Measurements from ENCODE around the gene DCAF15. TPM values are rescaled to one million over a fixed set of nuclear protein-coding genes. Genes with fewer than 3 reads are reported as not detected.

DCAF15 gene
- total RNA-seq, 1 donor from 2014 or later, result 18.0 TPM

DNA sequence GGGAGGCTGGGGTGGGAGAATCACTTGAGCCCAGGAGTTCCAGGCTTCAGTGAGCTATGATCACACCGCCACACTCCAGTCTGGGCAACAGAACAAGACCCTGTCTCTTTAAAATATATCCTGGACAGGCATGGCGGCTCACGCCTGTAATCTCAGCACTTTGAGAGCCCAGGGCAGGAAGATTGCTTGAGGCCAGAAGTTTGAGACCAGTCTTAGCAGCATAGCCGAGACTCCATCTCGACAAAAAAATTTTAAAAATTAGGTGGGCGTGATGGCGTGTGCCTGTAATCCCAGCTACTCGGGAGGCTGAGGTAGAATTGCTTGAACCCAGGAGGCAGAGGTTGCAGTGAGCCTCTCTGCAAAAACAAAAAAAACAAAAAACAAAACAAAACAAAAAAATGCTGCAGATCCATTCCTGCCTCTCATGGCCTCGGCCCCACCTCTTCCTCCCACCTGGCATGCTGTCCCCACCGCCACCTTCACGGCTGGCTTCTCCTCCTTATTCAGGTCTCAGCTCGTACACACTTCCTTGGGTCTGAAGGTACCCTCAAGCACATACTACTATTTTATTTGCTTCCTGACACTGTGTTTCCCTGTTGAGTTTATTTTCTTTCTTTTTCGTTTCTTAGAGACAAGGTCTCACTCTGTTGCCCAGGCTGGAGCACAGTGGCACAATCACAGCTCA, 48.5 kb downstream of the DCAF15 start:
- intact Hi-C loops (cut with DNase I), result no loop called here
- ATAC-seq (no peak), DNase-seq (ENCODE audit: missing footprints) (no peak)

DNA sequence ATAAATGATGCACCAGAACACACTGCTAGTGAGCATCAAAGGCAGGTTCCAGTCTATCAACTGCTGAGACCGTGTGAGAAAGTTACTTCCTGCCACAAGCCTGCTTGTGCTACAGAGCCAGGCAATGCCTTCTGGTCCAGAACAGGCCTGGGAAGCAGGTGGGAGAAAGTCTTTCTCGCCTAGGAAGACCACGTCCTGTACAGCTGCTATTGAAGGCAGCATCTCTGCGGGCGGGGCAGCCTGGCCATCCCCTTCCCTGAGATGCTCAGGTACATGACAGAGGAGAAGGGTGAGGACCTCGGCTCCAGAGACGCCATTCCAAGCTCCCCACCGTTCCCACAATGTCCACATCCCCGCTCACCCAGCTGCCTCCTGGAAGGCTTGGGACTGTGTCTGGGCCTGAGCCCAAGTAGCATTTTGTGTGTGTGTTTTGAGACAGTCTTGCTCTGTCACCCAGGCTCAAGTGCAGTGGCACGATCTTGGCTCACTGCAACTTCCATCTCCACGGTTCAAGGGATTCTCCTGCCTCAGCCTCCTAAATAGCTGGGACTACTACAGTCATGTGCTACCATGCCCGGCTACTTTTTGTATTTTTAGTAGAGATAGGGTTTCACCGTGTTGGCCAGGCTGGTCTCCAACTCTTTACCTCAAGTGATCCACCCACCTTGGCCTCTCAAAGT, 50.4 kb downstream of the DCAF15 start:
- DNase-seq (ENCODE audit: missing footprints) (peak; percentile 58), ATAC-seq (no peak)
- intact Hi-C loops (cut with DNase I), result no loop called here

DNA sequence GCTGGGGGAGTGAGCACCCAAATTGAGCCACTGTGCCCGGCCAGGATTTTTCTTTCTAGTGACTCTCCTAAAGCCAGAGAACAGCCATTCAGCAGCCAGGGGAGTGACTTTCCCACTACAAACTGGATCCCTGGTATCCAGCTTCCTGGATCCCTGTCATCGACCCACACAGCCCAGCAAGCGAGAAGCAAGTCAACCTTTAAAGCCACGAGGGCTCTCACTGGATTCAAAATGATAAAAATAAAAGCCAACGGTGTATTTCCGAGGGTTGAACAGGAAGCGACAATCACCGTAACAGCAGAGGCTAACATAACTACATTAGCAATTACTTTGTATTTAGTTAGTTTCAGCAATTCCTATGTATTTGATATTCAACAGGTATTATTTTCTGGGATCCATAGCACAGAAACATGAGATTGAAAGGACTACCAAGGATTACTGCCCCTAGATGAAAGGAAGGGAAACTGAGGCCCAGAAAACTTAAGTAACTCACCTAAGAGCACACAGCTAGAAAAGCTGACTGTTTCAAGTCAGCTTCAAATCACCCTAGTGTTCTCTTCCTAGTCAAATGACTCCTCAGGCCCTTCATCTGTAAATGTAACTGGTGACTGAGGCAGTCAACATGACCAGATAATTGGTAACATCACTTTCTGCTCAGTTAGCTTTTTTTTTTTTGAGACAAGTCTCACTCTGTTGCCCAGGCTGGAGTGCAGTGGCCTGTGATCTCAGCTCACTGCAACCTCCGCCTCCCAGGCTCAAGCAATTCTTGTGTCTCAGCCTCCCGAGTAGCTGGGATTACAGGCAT, 51.1 kb downstream of the DCAF15 start:
- intact Hi-C loops (cut with DNase I), result loop anchor here (2.0 kb wide), 2 partner anchors 69 to 77 kb away; partner anchors contain the start of gene MISP3
- ATAC-seq (no peak), DNase-seq (ENCODE audit: missing footprints) (peak; percentile 37)

DNA sequence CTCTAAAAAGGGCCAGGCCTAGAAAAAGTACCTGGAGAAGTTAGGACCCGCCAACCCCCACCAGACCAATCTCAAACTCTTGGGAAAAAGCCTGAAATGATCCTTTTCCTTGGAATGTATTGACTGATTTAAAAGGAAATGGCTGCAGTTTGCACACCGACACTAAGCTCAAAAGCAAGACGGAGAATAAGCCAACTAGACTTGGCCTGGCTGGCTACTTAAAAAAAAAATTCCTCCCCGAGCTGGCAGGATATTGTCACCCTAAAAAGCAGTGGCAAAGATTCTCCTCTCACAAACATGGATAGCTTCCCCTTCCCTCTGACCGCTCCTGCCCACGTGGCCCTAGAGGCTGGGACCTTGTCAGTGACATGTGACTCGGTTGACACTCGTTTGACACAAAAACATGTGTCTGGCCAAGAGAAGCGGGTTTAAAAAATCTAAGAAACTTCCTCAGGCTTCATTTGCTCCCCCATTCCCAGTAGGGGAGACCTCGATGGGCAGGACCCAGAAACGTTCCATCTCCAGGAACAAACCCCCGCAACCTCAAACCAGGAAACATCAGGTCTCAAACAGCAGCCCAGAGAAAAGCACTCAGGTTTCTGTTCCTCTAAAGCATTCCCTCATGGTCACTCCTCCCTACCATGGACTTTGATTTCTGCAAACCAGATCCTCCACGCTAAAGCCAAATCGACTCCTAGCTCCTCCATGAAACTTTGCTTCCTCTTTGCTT, 52.5 kb downstream of the DCAF15 start:
- peak; percentile 83 for DNase-seq (ENCODE audit: missing footprints)
- ATAC-seq, result no peak
- intact Hi-C loops (cut with DNase I), result loop anchor here (2.0 kb wide), 2 partner anchors 68 to 76 kb away; partner anchors contain the start of gene MISP3

DNA sequence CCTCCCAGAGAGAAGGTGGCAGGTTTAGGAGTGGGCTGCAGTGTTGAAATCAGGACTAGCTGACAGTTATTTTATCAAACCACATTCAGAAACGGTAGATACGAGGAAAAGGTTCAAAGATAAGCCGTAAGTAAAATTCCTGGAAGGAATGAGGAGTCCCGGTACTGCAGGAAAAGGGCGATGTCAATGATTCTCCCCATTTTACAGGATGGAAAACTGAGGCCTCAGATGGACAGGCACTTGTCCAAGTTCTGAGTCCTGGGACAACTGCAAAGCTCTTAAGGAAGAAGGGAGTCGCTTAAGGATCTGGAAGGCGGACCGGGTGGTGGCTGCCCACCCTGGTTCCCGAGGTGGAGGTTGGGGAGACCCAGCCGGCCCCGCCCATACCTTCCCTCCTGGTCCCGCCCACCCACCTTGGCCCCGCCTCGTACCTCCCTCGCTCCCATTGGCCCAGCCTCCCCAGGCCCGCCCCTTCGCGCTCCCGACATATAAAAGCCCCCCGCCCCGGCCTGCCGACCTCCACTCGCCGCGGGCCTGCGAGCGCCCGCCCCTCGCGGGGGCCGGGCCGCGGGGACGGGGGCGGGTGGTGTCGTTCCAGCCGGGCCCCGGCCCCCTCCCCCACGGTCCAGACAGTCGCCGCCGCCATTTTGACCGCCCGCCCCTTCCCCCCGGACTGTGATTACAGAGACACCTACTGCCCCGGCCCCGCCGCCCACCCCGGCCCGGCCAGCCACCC, 53.2 kb downstream of the DCAF15 start:
- intact Hi-C loops (cut with DNase I), result loop anchor here (2.0 kb wide), 3 partner anchors 53 to 75 kb away; partner anchors contain the start of genes DCAF15 and MISP3
- peak; percentile 66 for ATAC-seq
- peak; percentile 96 for DNase-seq (ENCODE audit: missing footprints)

DNA sequence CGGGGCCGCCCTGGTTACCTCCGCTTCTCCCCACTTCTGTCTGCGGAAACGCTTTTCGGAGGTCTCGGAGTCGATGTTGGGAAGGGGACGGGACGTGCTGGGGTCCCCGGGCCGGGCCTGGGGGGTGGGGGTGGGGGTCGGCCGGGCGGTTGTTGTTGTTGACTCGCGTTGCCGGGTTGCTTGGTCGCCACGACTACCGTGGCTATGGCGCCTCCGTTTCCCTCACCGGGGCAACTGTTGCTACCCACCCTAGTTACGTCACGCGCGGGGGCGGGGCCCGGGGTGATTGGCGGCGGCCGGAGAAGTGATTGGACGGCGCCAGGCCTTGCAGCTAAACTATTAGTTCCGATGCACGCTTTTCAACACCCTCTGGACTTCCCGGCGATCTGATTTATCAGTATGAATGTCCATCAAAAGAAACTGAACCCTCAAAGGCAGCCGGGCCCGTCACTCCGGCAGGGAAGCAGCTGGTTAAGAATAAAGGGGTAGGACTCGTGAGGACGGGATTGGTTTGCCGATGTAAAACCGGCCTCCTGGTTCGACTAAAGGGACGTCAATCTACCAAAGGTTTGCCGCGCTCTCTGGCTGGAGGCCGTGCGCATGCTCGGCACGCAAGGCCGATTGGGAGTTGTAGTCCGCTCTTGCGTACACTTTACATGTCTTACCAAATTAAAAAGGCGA, 53.9 kb downstream of the DCAF15 start, which contains the start of gene RFX1:
RFX1 (minus strand) TSS at position 236 of the 681 bp plus-strand sequence. CDS start 12,477 bp downstream, outside the sequence.
- peak; percentile 100 for DNase-seq (ENCODE audit: missing footprints)
- intact Hi-C loops (cut with DNase I), result loop anchor here (2.0 kb wide), 1 partner anchor 53 kb away; the partner anchor contains the start of gene DCAF15
- ATAC-seq, result peak; percentile 88

DNA sequence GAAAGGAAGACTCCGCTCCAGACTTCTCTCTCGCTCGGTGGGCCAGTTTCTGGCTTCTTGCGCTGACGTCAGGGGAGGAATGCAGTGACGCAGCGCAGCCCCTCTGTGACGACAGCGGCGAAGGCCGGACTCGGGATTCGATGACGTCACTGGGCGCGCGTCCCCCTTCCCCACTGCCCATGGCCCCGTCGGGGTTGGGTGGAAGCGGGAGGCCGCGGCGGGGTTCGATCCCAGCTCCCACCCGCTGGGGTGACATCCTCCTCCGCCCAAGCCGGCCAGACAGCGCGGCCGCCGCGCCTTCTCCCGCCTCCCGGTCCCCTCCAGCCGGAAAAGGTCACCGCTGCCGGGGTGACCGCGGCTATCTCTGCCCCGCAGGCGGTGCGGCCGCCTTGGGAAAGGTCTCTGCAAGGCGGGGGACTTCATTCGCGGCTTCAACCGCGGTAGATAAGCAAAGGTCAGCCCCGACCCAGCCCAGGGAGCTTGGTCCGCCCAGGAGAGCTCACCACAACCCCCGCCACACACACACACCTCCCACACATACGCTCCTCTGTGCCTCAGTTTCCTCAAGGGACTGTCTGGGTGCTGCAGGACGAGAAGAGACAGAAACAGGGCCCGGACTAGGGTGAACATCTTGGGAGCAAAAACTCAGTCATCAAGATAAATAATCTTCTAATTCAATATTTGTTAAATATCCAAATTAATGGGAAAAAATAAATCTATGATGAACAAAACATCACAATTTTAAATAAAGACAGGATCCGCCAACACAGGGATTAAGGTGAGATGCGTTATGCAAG, 54.7 kb downstream of the DCAF15 start:
- intact Hi-C loops (cut with DNase I), result loop anchor here (2.0 kb wide), 1 partner anchor 54 kb away; the partner anchor contains the start of gene DCAF15
- peak; percentile 95 for DNase-seq (ENCODE audit: missing footprints)
- peak; percentile 33 for ATAC-seq

Other genes with a start within 250 kb of the DCAF15 start
- gene MRI1, start 188.0 kb upstream of the DCAF15 start, total RNA-seq, result 13.0 TPM
- gene C19orf53, start 178.1 kb upstream of the DCAF15 start, total RNA-seq, result 89.9 TPM
- gene ZSWIM4, start 157.1 kb upstream of the DCAF15 start, total RNA-seq, result 2.1 TPM
- gene NANOS3, start 75.4 kb upstream of the DCAF15 start, total RNA-seq, result 0.68 TPM
- gene BRME1, start 46.4 kb upstream of the DCAF15 start, total RNA-seq, result 0.76 TPM
- gene CC2D1A, start 46.3 kb upstream of the DCAF15 start, total RNA-seq, result 18.7 TPM
- 2.5 TPM for gene PODNL1, start 14.1 kb upstream of the DCAF15 start, total RNA-seq
- 15.4 TPM for gene RFX1, start 53.8 kb downstream of the DCAF15 start, total RNA-seq
- gene RLN3, start 75.6 kb downstream of the DCAF15 start, total RNA-seq, result not detected
- 5.6 TPM for gene IL27RA, start 79.3 kb downstream of the DCAF15 start, total RNA-seq
- gene PALM3, start 109.6 kb downstream of the DCAF15 start, total RNA-seq, result 0.41 TPM
- gene MISP3, start 120.3 kb downstream of the DCAF15 start, total RNA-seq, result 7.3 TPM
- not detected for gene C19orf67, start 133.3 kb downstream of the DCAF15 start, total RNA-seq
- 60.2 TPM for gene SAMD1, start 138.2 kb downstream of the DCAF15 start, total RNA-seq
- 494 TPM for gene PRKACA, start 165.3 kb downstream of the DCAF15 start, total RNA-seq
- 2.0 TPM for gene ASF1B, start 184.1 kb downstream of the DCAF15 start, total RNA-seq

All from Right ventricle myocardium inferior (tissue), 1 donor.